ENCODE measurements around the gene SMG1.

DNA sequence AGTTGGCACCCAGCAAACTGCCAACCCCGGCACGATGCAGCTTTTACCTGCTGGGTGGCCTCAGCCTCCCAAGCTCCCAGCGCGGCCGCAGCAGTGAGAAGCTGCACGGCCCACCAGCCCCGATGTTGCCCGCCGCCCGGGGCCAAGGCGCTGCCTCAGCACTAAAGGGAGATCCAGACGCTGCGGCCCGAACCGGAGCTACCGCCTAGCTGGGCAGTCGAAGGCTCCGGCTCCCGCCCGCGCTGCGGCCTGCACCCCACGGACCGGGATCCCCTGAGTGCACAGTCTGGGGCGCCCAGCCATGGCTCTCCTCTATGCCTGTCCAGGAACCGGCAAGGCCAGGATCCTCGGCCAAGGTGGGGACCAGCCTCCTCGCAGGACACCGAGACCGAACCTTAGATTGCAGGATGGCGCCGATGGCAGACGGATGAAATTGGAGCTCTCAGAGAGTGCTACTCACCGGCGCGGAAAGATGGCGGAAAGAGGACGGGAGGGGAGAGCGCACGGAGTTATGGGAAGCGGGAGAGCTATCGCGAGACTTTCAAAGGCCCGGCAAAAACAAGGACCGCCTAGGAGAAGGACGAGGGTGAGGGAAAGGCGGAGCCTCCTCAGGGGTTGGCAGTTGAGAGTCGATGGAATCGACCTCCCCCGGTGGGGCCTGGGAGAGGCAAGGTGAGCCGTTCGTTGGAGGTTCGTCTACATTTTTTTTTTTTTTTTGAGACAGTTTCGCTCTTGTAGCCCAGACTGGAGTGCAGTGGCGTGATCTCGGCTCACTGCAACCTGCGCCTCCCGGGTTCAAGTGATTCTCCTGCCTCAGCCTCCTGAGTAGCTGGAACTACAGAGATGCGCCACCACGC lies 136.1 kb downstream of the SMG1 start, which contains the start of gene RPS15A:
- TF ChIP-seq NCOA5 (CRISPR knock-in tag; IDR thresholded peaks at IDR 0.05) (peak; percentile 76; the same call in 1 of the 2 replicates), YEATS2 (CRISPR knock-in tag; IDR thresholded peaks at IDR 0.05; ENCODE audit: borderline replicate concordance) (peak; percentile 100)
